DOHH2 (cell line): Measurements from ENCODE around the gene P3H2.
"Not testable (repeated sequence)": the region's sequence is repeated elsewhere in the genome, so short reads cannot be mapped to it uniquely, and the experiment has no call there.

ENCODE experiments used
- H3F3A ChIP-seq: fragments of 200-600 bp; sonication (generic), shearing (Covaris generic); 2 replicates; pipeline ENCODE4 v1.6.0; 2016; ENCODE audit warnings: antibody characterized with exemption, mild to moderate bottlenecking; ENCODE audit not compliant: control insufficient read depth, insufficient read depth
- H3K27ac ChIP-seq: fragments of 200-600 bp; sonication (generic); 2 replicates; pipeline ENCODE4 v1.5.1; 2014; ENCODE audit warnings: low read depth, mild to moderate bottlenecking, low read length, moderate library complexity
- H3K27me3 ChIP-seq: fragments of 200-600 bp; sonication (generic); 2 replicates; pipeline ENCODE4 v1.6.1; 2014; ENCODE audit warnings: mild to moderate bottlenecking, low read length, mixed read lengths; ENCODE audit not compliant: control insufficient read depth
- H3K36me3 ChIP-seq: fragments of 200-600 bp; sonication (generic); 2 replicates; pipeline ENCODE4 v1.6.1; 2014; ENCODE audit warnings: mild to moderate bottlenecking, low read length, moderate library complexity, mixed read lengths; ENCODE audit not compliant: control insufficient read depth
- H3K4me1 ChIP-seq: fragments of 200-600 bp; sonication (generic); 2 replicates; pipeline ENCODE4 v1.6.1; 2014; ENCODE audit warnings: mild to moderate bottlenecking, low read length, mixed read lengths; ENCODE audit not compliant: control insufficient read depth
- H3K4me2 ChIP-seq: fragments of 200-600 bp; sonication (generic); 2 replicates; pipeline ENCODE4 v1.6.0; 2014; ENCODE audit warnings: mild to moderate bottlenecking, low read length, moderate library complexity
- H3K4me3 ChIP-seq: fragments of 200-600 bp; sonication (generic); 2 replicates; pipeline ENCODE4 v1.5.1; 2014; ENCODE audit warnings: mild to moderate bottlenecking, low read length, mixed read lengths
- H3K79me2 ChIP-seq: fragments of 200-600 bp; sonication (generic); 2 replicates; pipeline ENCODE4 v1.6.1; 2014; ENCODE audit warnings: mild to moderate bottlenecking, low read length, mixed read lengths; ENCODE audit not compliant: control insufficient read depth
- H3K9me2 ChIP-seq: fragments of 200-600 bp; sonication (generic); replicated peaks from 2 replicates; pipeline ENCODE4 v1.6.1; 2014; ENCODE audit warnings: mild to moderate bottlenecking, low read length, mixed read lengths; ENCODE audit not compliant: control insufficient read depth
- H3K9me3 ChIP-seq: fragments of 200-600 bp; sonication (generic); 2 replicates; pipeline ENCODE4 v1.6.1; 2014; ENCODE audit warnings: antibody characterized with exemption, low read length, mixed read lengths; ENCODE audit not compliant: control insufficient read depth, insufficient read depth
- H4K20me1 ChIP-seq: fragments of 200-600 bp; sonication (generic); 2 replicates; pipeline ENCODE4 v1.6.0; 2014; ENCODE audit warnings: low read depth, mild to moderate bottlenecking, antibody characterized with exemption, low read length, moderate library complexity; ENCODE audit not compliant: control insufficient read depth, insufficient read depth
- EZH2phosphoT487 ChIP-seq: fragments of 200-600 bp; sonication (generic); IDR thresholded peaks from 2 replicates; pipeline ENCODE4 v1.6.1; 2017; ENCODE audit warnings: borderline replicate concordance, mild to moderate bottlenecking, antibody characterized with exemption, low read length, moderate library complexity, mixed read lengths
- TF ChIP-seq, protein P1 (sequence below): fragments of 200-600 bp; sonication (generic); IDR thresholded peaks from one replicate; pipeline ENCODE4 v1.5.1; 2014; ENCODE audit warnings: antibody characterized with exemption, mild to moderate bottlenecking, low read depth, low read length; ENCODE audit not compliant: poor library complexity, severe bottlenecking

The P3H2 gene

DNA sequence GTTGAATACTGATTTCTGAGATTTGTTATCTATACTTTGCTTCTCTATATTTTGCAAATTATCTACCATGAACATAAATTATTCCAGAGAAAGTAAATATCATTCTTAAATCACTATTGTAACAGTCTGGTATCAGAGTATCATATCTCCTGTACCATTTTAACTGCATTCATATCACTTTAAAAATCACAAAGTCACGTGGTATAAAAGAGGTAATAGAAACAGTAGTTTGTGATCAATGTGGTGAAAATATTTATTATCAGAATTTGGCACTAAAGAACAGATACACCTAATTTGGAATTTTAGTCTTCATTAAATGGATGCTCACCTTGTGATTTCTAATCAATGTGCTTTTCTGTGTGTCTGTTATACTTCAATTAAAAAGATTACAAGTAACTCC is 47.8 kb downstream of the P3H2 start:
- Histone ChIP-seq H3K9me3 (no peaks in the 10 kb centered on the region), H3K36me3 (no peaks in the 10 kb centered on the region), H4K20me1 (no peaks in the 10 kb centered on the region), H3K4me1 (no peaks in the 10 kb centered on the region), H3K79me2 (no peaks in the 10 kb centered on the region), H3K27me3 (no peaks in the 10 kb centered on the region), H3F3A (no peaks in the 10 kb centered on the region), H3K9me2 (no peaks in the 10 kb centered on the region), H3K4me2 (no peak overlapping the region), H3K27ac (no peak overlapping the region), H3K4me3 (no peak overlapping the region)
- TF ChIP-seq EZH2phosphoT487, result no peak
- TF ChIP-seq, protein P1, sequence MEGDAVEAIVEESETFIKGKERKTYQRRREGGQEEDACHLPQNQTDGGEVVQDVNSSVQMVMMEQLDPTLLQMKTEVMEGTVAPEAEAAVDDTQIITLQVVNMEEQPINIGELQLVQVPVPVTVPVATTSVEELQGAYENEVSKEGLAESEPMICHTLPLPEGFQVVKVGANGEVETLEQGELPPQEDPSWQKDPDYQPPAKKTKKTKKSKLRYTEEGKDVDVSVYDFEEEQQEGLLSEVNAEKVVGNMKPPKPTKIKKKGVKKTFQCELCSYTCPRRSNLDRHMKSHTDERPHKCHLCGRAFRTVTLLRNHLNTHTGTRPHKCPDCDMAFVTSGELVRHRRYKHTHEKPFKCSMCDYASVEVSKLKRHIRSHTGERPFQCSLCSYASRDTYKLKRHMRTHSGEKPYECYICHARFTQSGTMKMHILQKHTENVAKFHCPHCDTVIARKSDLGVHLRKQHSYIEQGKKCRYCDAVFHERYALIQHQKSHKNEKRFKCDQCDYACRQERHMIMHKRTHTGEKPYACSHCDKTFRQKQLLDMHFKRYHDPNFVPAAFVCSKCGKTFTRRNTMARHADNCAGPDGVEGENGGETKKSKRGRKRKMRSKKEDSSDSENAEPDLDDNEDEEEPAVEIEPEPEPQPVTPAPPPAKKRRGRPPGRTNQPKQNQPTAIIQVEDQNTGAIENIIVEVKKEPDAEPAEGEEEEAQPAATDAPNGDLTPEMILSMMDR, result no peak

DNA sequence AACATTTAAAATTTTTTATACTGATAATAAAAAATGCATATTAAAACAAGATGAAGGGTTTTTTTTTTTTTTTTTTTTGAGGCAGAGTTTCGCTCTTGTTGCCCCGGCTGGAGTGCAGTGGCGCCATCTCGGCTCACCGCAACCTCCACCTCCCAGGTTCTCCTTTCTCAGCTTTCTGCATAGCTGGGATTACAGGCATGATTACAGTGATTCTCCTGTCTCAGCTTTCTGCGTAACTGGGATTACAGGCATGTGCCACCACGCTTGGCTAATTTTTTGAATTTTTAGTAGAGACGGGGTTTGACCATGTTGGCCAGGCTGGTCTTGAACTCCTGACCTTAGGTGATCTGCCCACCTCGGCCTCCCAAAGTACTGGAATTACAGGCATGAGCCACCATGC is 48.8 kb downstream of the P3H2 start:
- not testable (repeated sequence) for H3F3A ChIP-seq, H4K20me1 ChIP-seq, H3K27ac ChIP-seq, H3K4me2 ChIP-seq, H3K79me2 ChIP-seq, H3K9me2 ChIP-seq, H3K36me3 ChIP-seq, H3K9me3 ChIP-seq, H3K4me3 ChIP-seq, H3K27me3 ChIP-seq, H3K4me1 ChIP-seq

DNA sequence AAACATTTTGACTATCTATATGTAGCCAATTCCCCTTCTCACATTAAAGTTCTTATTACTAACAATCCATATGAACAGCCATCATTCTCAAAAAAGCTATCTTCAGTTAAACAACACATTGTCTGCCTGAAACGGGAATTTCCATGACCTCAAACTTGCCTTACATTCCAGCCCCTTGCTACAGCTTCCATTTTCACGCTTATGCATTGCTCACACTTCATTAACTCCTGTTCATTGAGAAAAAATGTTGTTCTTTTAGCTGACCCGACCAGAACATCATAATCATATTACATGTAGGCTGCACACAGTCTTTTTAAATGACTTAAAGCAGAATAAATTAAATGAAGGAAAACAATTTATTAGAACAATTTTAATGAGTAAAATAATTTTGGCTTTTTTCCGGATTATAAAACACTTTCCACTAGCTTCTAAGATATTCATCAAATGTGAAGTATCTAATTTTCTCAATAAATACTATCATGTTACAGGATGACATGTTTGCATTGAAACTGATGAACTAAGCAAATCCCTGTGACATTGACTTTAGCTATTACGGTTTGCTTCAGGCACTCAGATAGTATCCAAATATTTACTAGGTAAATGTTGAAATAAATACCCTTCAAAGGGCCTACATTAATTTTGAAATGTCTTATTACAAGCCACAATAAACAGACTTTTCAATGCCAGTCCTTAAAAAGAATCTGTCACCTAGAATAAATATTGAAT is 49.9 kb downstream of the P3H2 start:
- Histone ChIP-seq H3K36me3 (no peaks in the 10 kb centered on the region), H3K4me3 (no peak overlapping the region), H4K20me1 (no peaks in the 10 kb centered on the region), H3K27me3 (no peaks in the 10 kb centered on the region), H3K79me2 (no peaks in the 10 kb centered on the region), H3K4me2 (no peak overlapping the region), H3K4me1 (no peaks in the 10 kb centered on the region), H3K9me2 (no peaks in the 10 kb centered on the region), H3F3A (no peaks in the 10 kb centered on the region), H3K27ac (no peak overlapping the region), H3K9me3 (no peaks in the 10 kb centered on the region)
- no peak for TF ChIP-seq EZH2phosphoT487
- TF ChIP-seq, protein P1, result no peak

DNA sequence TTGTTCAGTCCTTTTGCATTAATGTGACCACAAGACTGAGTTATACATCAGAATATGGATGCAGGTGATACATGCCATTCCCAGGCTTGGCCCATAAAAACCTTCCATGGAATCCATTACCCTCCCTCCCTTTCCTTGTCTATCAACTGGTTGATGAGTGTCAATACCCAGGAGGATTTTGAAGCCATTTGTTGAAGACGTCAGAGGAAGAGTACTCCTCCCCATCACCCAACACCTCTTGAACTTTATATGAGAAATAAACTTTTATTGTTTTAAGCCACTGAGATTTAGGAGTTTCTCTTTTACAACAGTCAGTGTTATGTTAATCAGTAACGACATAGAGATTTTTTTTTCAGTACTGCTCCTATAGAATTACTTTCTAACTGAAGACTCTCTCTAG is 55.5 kb downstream of the P3H2 start:
- no peaks in the 10 kb centered on the region for H3K9me3 ChIP-seq
- H3F3A ChIP-seq, result no peaks in the 10 kb centered on the region
- no peak overlapping the region for H3K27ac ChIP-seq
- TF ChIP-seq EZH2phosphoT487, result no peak
- TF ChIP-seq, protein P1, result no peak
- no peaks in the 10 kb centered on the region for H3K9me2 ChIP-seq
- H3K4me2 ChIP-seq, result no peak overlapping the region
- no peaks in the 10 kb centered on the region for H4K20me1 ChIP-seq
- H3K4me1 ChIP-seq, result no peaks in the 10 kb centered on the region
- H3K79me2 ChIP-seq, result no peaks in the 10 kb centered on the region
- no peak overlapping the region for H3K4me3 ChIP-seq
- H3K27me3 ChIP-seq, result no peaks in the 10 kb centered on the region
- H3K36me3 ChIP-seq, result no peaks in the 10 kb centered on the region
